GM19395 (cell line): ENCODE results near the gene IL22.

Experiments used
- ATAC-seq: cut with Tn5 transposase; IDR thresholded peaks from one replicate; pipeline ENCODE4 v1.9.1; 2021; ENCODE audit warnings: mild to moderate bottlenecking, moderate library complexity; ENCODE audit not compliant: unreplicated experiment

The IL22 gene

GRCh38 chr12:68264158-68264855 is 10.9 kb upstream of the IL22 start:
- ATAC-seq = no peak

- ATAC-seq = no peak
Observed at GRCh38 chr12:68263366-68263765, 10.0 kb upstream of the IL22 start.

- no peak for ATAC-seq
Observed at GRCh38 chr12:68261896-68262295, 8.5 kb upstream of the IL22 start.

GRCh38 chr12:68260153-68260552 is 6.7 kb upstream of the IL22 start:
- no peak for ATAC-seq

GRCh38 chr12:68259318-68259940 is 6.0 kb upstream of the IL22 start:
- ATAC-seq = no peak

GRCh38 chr12:68252077-68252476 is 1.3 kb downstream of the IL22 start:
- ATAC-seq = no peak

GRCh38 chr12:68250454-68250853 is 3.0 kb downstream of the IL22 start:
- no peak for ATAC-seq

GRCh38 chr12:68247785-68248184 is 5.6 kb downstream of the IL22 start:
- no peak for ATAC-seq

GRCh38 chr12:68246350-68246749 is 7.1 kb downstream of the IL22 start:
- ATAC-seq = no peak

GRCh38 chr12:68245180-68246021 is 8.0 kb downstream of the IL22 start:
- ATAC-seq = no peak

GRCh38 chr12:68242777-68243176 is 10.6 kb downstream of the IL22 start:
- ATAC-seq = no peak

GRCh38 chr12:68240975-68241374 is 12.4 kb downstream of the IL22 start:
- ATAC-seq = peak; percentile 96

- ATAC-seq = no peak
Observed at GRCh38 chr12:68240079-68240478, 13.3 kb downstream of the IL22 start.

GRCh38 chr12:68239309-68239982 is 14.0 kb downstream of the IL22 start:
- no peak for ATAC-seq

GRCh38 chr12:68237619-68238018 is 15.8 kb downstream of the IL22 start:
- no peak for ATAC-seq

- ATAC-seq = no peak
Observed at GRCh38 chr12:68237078-68237477, 16.3 kb downstream of the IL22 start.

GRCh38 chr12:68236421-68237059 is 16.9 kb downstream of the IL22 start:
- peak; percentile 74 for ATAC-seq

- ATAC-seq = no peak
Observed at GRCh38 chr12:68235576-68235975, 17.8 kb downstream of the IL22 start.

GRCh38 chr12:68234140-68234539 is 19.3 kb downstream of the IL22 start:
- no peak for ATAC-seq

- ATAC-seq = no peak
Observed at GRCh38 chr12:68233498-68233897, 19.9 kb downstream of the IL22 start.

- ATAC-seq = no peak
Observed at GRCh38 chr12:68231691-68232090, 21.7 kb downstream of the IL22 start.
